ENCODE results near the gene ANKS1B.

Gene ANKS1B

GRCh38 chr12:99711246-99711645 is 273.5 kb downstream of the ANKS1B start (continued):
- TF ChIP-seq ZNF70 (CRISPR knock-in tag; IDR thresholded peaks at IDR 0.05) (no peak), RARB (CRISPR knock-in tag; IDR thresholded peaks at IDR 0.05) (no peak), ZC3H10 (CRISPR knock-in tag; IDR thresholded peaks at IDR 0.05) (no peak), CSDC2 (CRISPR knock-in tag; IDR thresholded peaks at IDR 0.05) (no peak), ARNTL (CRISPR knock-in tag; IDR thresholded peaks at IDR 0.05; ENCODE audit: borderline replicate concordance, low read depth) (no peak)

- ATAC-seq = no peak
Measured at GRCh38 chr12:99709619-99710018, 275.1 kb downstream of the ANKS1B start.

GRCh38 chr12:99709116-99709515 is 275.6 kb downstream of the ANKS1B start:
- no peak for TF ChIP-seq TCF4 (CRISPR knock-in tag; IDR thresholded peaks at IDR 0.05; ENCODE audit: borderline replicate concordance)
- TF ChIP-seq BACH2 (CRISPR knock-in tag; IDR thresholded peaks at IDR 0.05; ENCODE audit: borderline replicate concordance) = no peak
- no peak for TF ChIP-seq ZC3H10 (CRISPR knock-in tag; IDR thresholded peaks at IDR 0.05)
- no peak for TF ChIP-seq PATZ1 (CRISPR knock-in tag; IDR thresholded peaks at IDR 0.05; ENCODE audit: borderline replicate concordance)
- no peak for TF ChIP-seq ESRRG (CRISPR knock-in tag; IDR thresholded peaks at IDR 0.05)
- TF ChIP-seq RARB (CRISPR knock-in tag; IDR thresholded peaks at IDR 0.05) = no peak
- no peak for TF ChIP-seq ZNF70 (CRISPR knock-in tag; IDR thresholded peaks at IDR 0.05)
- TF ChIP-seq ZFP3 (CRISPR knock-in tag; IDR thresholded peaks at IDR 0.05) = no peak
- no peak for TF ChIP-seq ISL1 (CRISPR knock-in tag; IDR thresholded peaks at IDR 0.05)
- no peak for TF ChIP-seq SNAI2 (CRISPR knock-in tag; IDR thresholded peaks at IDR 0.05)
- no peak for TF ChIP-seq ARNTL (CRISPR knock-in tag; IDR thresholded peaks at IDR 0.05; ENCODE audit: borderline replicate concordance, low read depth)
- no peak for TF ChIP-seq CSRNP3 (CRISPR knock-in tag; IDR thresholded peaks at IDR 0.05)
- TF ChIP-seq ZFP30 (CRISPR knock-in tag; IDR thresholded peaks at IDR 0.05) = no peak
- ATAC-seq = no peak

More at GRCh38 chr12:99709619-99710018, 275.1 kb downstream of the ANKS1B start:
- no peak for TF ChIP-seq CSRNP3 (CRISPR knock-in tag; IDR thresholded peaks at IDR 0.05)
- no peak for TF ChIP-seq BACH2 (CRISPR knock-in tag; IDR thresholded peaks at IDR 0.05; ENCODE audit: borderline replicate concordance)
- no peak for TF ChIP-seq ZFP30 (CRISPR knock-in tag; IDR thresholded peaks at IDR 0.05)
- TF ChIP-seq PPARA (CRISPR knock-in tag; IDR thresholded peaks at IDR 0.05; ENCODE audit: borderline replicate concordance) = no peak

- TF ChIP-seq ZNF565 (CRISPR knock-in tag; conservative IDR thresholded peaks at IDR 0.05; ENCODE audit: low read depth) (no peak), PPARA (CRISPR knock-in tag; IDR thresholded peaks at IDR 0.05; ENCODE audit: borderline replicate concordance) (no peak), RARB (CRISPR knock-in tag; IDR thresholded peaks at IDR 0.05) (no peak), ZC3H10 (CRISPR knock-in tag; IDR thresholded peaks at IDR 0.05) (no peak), ZFP30 (CRISPR knock-in tag; IDR thresholded peaks at IDR 0.05) (no peak), ZNF70 (CRISPR knock-in tag; IDR thresholded peaks at IDR 0.05) (no peak), CSDC2 (CRISPR knock-in tag; IDR thresholded peaks at IDR 0.05) (no peak), TOX (CRISPR knock-in tag; IDR thresholded peaks at IDR 0.05; ENCODE audit: borderline replicate concordance) (no peak), PATZ1 (CRISPR knock-in tag; IDR thresholded peaks at IDR 0.05; ENCODE audit: borderline replicate concordance) (no peak), CREB5 (CRISPR knock-in tag; IDR thresholded peaks at IDR 0.05; ENCODE audit: low read depth) (no peak), ESRRG (CRISPR knock-in tag; IDR thresholded peaks at IDR 0.05) (no peak)
- no peak for ATAC-seq
Measured at GRCh38 chr12:99707883-99708282, 276.9 kb downstream of the ANKS1B start.
